NCI-H226 (cell line): Measurements from ENCODE around the gene DNTT.

Experiments used
- DNase-seq: peaks from one replicate; pipeline ENCODE4 v3.0.0-alpha.2; 2015

The DNTT gene

DNA sequence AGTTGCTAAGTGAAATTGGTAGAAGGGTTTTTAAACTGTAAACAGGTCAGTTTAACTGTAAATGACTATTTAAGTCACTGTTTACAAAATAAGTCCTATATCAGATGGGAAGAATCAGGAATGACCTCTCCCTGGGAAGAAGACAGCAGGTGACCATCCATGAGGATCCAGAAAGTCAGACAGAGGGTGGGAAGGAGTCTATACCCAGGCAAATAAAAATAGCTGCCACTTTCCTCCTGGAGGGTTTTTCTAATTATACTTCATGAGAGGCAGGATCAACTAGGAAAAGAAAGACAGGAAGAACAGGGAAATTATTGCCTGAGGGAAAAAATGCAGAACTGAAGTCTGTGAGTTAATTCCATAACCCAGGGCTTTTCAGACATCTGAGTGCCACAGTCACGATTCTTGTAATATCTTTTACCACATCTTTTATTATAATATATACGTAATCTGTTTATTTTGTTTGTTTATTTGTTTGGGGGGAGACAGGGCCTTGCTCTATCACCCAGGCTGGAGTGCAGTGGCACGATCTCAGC, 7.0 kb downstream of the DNTT start:
- DNase-seq = no peak

DNA sequence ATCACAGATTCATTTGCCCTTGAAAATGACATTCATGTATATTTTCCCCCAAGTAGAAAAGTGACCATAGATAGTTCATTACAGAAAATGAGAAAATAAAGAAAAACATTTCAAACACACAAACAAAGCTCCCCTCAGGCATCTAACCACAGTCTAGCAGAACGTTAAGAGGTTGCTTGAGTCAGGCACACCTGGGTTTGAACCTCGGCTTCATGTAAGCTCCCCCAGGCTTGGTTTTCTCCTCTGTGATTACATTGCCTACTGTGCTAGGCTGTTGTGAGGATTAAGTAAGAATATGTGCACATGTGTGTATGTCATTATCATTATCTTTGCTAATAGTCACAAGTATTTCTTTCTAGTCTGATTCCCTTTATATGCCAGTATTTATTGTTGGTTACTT, 9.1 kb downstream of the DNTT start:
- DNase-seq = no peak

DNA sequence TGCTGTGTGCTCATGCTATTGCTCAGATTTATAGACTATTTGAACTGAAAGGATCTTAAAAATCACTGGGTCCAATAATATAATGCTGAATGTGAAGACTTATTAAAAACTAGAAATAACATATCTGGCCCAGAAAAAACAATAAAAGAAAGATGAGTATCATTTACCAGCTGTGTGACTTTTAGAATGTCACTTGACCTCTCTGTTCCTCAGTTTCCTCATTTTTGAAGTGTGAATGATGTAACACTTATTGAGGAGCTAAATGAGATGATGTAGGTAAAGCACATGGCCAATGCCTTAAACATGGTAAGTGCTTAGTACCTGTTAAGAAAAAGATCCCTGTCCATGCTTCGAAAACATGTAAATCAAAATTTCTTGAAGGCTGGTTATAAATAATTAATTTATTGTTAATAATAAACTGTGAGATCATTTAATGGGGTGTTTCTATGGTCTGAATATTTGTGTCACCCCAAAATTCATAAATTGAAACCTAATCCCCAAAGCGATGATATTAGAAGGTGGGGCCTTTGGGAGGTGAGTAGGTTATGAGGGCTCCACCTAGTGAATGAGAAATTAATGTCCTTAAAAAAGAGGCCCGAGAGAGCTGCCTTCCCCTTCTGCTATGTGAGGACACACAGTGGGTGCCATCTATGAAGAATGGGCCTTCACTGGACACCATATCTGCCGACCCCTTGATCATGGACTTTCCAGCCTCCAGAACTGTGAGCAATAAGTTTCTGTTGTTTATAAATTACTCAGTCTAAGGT, 13.0 kb downstream of the DNTT start:
- DNase-seq = no peak

DNA sequence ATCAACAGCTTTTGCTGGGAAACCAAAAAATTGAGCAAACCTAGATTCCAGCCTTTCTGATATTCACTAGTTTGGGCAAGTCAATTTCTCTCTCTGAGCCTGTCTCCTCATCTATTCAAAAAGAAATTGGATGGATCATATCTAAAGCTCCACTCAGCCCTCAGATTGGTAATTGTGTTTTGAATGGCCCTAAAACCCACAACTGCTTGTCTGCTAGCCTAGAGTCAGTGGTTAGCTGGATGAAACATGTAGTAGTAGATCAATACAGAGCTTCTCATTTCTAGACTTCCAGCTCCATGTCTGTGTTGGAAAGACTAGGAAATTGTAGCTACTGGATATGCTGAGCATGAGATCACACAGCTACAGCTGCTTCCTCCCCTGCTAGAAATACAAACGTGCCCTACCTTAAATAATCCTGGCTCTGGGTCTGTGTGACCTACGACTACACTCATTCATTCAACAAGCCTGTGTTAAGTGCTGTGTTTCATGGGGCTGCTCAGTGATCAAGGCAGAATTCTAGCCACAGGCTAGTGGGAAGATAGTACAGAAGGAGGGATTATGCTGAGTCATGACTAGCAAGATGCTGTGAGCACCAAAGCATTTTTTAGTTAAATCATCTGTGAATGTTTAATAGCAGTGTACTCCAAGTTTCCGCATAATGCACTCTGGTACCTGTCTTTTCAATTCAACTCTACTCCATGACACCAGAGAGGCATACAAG, 15.7 kb downstream of the DNTT start:
- no peak for DNase-seq

DNA sequence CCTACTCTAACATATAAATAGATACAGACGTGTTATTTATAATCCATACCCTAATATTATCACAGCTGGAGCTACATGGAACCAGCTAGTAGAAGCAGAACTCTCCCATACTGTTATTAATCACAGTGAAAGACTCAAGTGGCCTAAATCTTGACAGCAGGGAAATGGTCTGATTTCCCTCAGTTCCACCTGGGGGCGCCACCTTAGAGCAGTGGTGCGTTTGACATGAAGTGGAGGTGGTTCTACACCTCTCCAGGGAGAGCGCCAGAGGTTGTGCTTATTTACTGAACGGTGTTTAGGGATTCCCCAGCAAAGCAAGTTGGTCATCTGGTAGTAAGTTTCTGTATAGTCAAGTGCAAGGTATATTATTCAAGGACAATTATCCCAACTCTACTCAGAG, 17.6 kb downstream of the DNTT start:
- DNase-seq = no peak

DNA sequence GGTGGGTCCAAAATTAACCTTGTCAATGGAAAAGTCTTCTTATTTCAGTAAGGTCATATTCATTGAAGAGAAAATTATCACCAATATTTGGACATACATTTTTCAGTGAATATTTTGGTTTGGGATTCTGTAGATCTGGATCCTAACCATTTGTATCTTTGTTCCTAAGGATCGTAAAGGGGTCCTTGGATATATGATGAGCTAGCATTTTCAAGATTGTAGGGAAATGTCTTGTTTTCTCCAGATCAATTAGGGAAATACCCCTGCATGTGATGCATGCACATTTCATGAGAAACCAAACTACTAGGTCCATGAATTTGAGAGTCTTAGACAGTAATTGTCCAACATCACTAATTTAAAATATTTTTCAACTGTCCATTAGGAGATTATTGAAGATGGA, 18.0 kb downstream of the DNTT start:
- DNase-seq = no peak

DNA sequence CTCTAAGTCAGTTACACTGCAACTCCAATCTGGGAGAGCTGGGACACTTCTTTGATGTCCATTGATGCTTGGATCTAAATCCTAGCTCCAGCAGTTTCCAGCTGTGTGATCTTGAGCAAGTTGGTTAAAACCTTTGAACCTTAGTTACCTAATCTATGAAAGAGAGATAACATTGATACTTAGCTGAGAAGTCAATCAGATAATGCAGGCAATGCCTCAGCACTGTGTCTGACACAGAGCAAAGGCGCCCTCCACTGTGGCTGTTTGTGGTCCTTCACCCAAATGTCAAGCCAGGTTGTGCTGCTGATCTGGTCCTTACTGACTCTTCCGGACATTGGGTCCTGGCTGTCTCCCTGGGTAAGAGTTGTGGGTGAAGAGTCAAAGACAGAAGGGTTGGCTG, 20.2 kb downstream of the DNTT start:
- no peak for DNase-seq

DNA sequence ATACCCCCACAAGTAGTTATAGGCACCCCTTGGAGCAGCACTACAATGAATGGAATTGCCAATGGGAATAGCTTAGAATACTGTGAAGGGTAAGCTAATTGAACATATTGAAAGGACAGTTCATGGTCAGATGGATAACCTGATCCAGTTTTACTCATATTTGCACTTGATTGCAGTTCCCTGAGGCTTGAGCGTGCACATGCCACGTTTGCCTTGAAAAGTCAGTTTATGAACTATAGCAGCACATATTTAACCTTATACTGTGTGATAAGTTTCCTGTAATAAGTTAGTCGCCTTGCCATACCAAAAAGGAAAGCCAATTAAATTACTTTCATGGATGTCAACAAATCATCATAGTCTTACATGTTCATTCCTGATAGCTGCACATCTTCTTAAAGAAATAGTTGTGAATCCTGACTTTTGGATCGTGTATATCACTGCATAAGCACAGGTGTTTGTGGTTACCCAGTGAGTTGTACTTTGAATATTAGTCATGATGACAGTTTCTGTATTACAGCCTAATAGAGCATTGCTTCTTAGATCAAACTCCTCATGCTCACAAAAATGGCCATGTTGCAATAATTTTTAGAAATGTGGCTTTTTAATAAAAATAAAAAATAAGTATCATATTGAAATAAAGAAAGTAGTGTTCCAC, 21.6 kb downstream of the DNTT start:
- no peak for DNase-seq

DNA sequence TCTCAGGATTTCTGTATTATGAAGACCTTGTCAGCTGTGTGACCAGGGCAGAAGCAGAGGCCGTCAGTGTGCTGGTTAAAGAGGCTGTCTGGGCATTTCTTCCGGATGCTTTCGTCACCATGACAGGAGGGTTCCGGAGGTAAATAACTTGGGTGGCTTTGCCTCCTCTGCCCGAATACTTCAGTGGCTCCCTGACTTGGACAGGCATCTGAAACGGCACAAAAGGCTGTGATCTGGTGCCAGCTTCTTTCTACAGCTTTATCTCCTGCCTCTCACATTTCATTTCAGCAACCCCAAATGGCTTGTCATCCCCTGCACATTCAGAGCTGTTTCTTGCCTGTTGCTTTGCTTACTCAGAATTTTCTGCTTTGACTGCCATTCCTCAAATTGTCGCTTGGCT, 23.2 kb downstream of the DNTT start:
- DNase-seq = no peak

DNA sequence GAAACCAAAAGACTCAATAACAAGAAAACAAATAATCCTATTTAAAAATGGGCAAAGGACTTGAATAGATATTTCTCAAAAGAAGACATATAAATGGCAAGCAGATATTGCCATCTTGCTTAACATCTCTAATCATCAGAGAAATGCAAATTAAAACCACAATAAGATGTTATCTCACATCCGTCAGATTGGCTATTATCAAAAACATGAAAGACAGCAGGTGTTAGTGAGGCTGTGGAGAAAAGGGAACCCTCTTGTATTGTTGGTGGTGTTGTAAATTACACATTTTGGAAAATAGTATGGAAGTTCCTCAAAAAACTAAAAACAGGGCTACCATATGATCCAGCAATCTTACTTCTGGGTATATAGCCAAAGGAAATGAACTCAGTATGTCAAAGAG, 28.9 kb downstream of the DNTT start:
- no peak for DNase-seq

DNA sequence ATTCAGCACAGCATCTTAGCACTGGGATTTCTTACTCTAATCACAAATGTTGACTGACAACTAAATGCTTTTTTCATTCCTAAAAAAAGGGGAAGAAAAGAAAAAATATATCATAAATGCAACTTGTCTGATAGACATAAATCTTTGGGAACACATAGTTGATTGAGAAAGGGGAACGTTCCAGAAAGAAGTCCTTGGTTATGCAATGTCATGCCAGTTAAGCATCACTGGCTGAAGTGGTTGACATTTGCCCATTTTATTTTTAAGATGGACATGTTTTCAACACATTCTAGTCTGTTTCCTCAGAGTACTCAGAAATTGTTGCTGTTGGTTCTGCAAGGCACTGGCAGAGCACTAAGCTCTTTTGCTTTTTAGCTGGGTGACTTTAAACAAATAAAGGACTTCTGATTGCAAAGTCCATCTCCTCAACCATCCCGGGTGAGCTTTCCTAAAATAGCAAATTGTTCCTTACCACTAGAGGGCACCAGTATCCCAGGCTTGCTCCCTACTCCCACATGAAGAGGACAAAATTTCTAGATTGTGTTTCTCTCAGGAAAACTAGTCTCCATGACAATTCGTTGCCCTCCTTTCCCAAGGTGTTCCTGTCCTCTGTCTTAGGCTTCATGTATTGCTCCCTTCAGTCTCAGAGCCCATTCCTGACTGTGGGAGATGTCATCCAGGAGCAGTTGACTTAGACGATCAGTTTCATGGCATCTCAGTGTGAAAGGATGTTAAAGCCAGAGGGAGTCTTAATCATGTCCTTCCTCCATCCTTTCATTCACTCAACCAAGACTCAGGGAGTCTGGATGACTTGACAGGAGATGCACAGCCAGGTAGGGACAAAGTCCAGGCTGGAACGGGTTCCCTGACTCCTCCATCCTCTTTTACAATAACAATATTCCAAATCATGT, 30.6 kb downstream of the DNTT start:
- DNase-seq = no peak

DNA sequence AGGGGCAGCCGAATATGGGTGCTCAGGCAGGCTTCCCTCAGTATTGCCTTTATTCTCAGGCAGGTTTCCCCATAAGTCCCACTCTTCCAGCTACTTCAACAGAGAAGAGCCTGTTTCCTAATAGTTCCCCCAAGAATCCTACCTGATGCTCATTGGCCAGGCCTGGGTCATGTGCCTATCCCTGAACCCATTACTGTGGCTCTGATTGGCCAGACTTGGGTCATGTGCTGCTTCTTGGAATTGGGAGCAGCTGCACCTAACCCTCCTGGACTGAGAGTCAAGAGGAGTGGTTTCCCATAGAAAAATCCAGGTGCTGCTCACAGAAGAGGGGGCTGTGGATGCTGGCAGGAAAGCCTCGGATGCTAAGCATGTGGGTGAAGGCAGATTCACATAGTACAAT, 32.9 kb downstream of the DNTT start:
- DNase-seq = no peak

DNA sequence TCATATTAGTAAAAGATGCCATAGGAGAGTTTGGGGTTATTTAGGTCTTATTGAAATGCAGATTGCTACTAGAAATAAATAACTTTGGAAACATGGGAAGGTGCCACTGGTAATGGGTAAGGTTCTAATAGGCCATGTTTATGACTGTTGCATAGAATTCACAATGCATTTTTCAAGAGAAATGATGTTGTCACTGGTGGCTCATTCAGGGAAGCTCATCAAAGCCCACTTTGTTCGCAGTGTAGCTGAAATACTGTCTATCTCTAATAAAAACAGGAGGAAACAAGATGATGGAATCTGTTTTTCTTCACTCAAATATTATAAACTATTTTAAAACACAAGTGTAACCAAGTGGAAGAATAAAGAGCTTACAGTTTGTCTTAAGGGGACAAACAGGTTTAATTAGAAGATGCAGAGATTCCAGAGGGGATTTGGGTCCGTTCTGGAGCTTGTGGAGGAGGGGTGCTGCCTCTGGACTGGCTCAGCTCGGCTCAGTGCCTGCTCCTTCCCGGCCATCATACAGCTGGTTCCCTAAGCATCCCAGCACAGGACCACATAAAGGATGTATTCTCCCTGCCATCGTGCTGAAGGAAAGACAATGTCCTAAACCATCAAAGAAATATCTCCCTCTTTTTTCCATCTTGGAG, 34.2 kb downstream of the DNTT start:
- no peak for DNase-seq

DNA sequence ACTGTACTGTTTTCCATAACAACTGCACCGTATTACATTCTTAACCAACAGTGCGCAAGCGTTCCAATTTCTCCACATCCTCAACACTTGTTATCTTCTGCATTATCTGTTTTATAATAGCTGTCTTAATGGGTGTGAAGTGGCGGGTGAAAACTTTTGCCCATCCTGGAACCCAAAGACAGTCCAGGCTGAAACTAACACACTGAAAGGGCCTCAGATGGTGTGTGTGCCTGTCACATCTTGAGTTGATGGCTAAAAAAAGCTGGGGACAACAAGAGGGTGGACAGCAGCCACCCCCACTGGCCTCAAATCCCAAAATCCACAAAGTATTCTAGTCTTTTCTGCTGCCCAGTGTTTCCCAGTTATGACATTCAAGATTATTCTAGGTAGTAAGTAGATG, 35.1 kb downstream of the DNTT start:
- DNase-seq = no peak

DNA sequence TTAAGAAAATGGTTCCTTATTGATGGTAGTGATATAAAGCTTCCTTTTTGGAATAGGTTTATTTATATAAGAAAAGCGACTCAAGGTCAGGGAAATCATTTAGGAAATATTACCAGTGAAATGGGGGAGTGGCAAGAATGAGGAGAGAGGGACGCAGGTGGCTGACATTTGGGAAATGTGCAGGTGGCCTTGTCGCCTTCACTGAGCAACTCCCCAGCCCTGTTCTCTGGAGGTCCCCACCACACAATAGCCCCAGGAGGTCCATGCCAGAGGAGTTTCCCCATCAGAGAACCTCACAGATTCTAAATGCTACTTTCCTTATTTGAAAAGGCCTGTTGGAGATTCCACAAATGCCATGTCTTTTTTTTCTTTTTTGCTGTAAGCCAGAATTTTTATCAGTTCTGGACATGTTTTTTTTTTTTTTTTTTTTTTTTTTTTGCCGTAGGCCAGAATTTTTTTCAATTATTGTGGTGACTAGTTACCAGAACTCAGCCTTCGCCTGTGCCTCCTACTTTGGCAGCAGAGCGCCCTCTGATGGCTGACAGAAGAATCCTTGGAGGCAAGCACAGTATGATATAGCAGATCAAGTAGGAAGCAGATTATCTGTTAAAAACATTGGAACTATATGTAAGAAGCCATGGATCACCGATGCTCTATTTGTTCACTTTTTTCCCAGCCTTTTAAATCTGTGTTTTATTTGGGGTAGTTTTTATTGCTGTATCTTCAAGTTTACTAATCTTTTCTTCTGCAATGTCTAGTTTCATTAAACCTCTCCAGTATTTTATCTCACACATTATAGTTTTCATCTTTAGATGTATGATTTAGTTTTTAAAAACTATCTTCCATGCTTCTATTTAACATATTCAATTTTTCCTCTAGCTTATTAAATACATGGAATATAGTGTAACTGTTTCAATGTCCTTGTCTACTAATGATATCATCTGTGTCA, 36.0 kb downstream of the DNTT start:
- DNase-seq = peak; percentile 40

DNA sequence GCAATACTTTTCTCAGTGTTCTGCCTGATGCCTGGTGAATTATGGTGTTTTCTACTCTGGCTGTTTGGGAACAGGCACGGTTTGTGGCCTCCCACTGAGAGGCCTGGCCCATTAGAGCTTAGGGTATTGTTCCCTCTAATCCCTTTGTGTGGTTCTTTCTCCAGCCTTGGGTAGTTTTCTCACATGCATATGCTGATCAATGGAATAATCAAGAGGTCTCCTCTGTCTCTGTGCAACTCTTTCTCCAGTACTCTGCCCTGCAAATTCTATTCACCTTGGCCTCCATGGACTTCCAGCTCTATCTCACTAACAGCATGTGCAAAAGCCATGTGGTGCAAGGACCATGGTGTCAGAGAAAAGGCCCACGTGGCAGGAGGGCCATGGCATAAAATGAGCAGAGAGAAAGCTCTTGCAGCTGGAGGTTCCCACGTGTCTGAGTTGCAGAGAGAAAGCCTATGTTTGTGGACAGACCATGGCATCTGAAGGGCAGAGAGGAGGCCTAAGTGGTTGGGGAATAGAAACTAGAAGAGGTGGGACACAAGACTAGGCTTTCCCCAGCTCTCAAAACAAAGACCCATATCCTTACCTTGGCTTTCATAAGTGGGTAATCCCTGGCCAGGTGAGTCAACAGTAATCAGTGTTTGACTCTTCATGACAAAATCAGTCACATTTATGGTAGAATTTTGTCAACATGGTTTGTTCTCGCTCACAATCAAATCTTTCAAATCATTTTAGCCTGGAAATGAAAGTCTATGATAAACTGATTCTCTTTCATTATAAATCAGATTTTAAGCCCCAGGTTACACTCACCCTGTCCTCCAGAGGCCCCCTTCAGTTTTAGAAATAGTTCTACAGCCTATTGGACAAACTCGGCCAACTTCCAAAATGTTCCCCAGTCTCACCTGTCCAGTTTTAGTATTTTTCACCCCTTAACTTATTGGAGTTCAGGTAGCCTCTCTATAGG, 37.3 kb downstream of the DNTT start:
- DNase-seq = no peak

DNA sequence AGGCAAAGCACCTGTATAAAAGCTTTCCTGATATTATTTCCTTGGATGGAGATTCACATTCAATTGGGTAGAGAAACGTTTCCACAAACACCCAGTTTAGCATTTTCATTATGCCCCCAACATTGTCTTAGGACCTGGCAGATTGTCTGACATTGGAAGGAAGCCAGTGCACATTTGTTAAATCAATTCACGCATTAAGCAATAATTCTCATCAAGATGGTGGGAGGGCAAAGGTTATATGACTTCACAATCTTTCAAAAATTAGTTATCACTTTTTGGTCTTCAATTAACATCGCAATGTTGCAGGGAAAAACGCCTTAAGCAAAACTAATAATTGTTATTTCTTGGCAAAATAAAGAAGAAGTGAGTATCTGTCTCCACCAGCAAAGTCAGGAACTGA, 38.2 kb downstream of the DNTT start:
- DNase-seq = no peak

DNA sequence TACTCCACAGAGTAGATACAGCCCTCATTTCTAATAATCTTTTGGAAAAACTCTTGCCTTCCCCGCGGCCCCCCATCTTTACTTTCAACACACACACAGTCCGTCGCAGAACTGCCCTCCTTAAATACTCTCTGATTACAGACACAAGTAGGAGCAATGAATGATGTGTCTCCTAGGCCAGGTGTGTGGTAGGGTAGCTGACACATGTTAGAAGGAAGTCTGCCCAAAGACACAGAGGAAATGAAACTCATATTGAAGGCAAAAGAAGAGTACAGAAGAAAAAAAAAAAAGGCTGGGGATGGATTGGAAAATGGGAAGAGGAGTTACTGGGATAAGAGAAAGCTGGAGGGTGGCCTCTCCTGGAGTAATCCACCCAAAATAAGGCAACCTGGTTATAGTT, 39.9 kb downstream of the DNTT start:
- DNase-seq = no peak

DNA sequence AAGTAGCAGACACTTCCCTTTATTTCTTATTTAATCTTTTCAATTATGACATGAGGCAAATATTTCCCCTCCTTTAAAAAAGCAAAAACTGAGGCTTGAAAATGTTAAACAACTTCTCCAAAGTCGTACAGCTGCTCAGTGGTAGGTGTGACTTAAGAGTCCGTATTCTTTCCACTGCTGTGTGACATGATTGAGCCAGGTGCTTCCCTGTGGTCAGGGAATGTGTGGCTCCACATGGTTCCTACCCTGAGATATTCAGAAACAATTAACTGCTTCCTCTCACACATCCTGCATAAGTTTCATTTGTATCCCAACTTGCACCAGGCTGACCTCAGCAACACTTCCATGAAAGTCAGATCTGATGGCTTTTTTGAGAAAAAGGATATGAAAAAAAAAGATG, 41.0 kb downstream of the DNTT start:
- no peak for DNase-seq

DNA sequence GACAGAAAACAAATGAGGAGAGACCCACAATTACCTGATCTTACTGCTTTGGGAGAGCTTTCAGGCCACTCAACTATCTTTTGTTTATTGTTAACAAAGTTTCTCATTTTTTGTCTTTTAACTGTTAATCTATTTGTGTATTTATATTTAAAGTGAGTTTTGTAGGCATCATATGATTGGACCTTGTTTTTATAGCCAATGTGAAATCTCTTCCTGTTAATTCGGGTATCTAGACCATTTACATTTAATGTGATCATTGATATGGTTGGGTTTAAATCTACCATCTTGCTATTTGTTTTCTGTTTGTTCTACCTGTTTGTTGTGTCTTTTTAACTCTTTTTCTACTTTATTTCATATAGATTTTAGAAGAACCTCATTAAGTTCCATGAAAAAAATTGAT, 42.1 kb downstream of the DNTT start:
- no peak for DNase-seq
